NB4 (cell line): ENCODE data around the gene S100B.

ENCODE experiments used
- DNase-seq: peaks from one replicate; pipeline ENCODE4 v3.0.0; 2010; ENCODE audit warnings: low read depth
- H3K4me3 ChIP-seq: one replicate; pipeline ENCODE4 v1.5.1; 2011; ENCODE audit warnings: mild to moderate bottlenecking, low read depth, low read length, moderate library complexity
- MYC ChIP-seq: IDR thresholded peaks from 2 replicates; pipeline ENCODE4 v1.6.1; 2011; ENCODE audit warnings: low read depth, low read length
- POLR2A ChIP-seq: IDR thresholded peaks from 2 replicates; pipeline ENCODE4 v1.6.1; 2011; ENCODE audit warnings: mild to moderate bottlenecking; ENCODE audit not compliant: insufficient read length; ENCODE audit errors: extremely low read depth
- TF ChIP-seq, protein P1 (sequence below): IDR thresholded peaks from 2 replicates; pipeline ENCODE4 v1.6.1; 2011; ENCODE audit warnings: low read depth, low read length
- TF ChIP-seq, protein P2 (sequence below): IDR thresholded peaks from one replicate; pipeline ENCODE4 v1.5.1; 2012; ENCODE audit warnings: low read depth, low read length

Gene S100B

DNA sequence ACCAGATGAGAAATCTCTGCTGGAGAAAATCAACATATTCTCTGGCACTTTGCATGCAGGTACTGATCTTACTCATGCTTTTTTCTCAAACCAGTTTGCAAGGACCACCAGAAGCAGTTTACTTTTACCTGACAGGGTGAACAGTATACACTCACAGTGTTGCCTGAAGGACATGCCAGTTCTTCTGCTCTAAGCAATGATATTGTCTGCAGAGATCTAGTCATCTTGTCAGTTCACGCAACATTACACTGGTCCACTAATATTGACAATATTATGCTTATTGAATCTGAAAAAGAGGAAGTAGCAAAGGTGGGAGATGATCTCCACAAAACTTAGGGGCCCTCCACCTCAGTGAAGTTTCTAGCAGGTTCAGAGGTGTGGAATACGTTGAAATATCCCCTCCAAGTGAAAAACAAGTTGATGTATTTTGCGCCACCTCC is 3.8 kb upstream of the S100B start:
- DNase-seq = no peak
- H3K4me3 ChIP-seq = no peak overlapping the region
- TF ChIP-seq MYC = no peak
- TF ChIP-seq, protein P1, sequence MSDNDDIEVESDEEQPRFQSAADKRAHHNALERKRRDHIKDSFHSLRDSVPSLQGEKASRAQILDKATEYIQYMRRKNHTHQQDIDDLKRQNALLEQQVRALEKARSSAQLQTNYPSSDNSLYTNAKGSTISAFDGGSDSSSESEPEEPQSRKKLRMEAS = no peak
- no peak for TF ChIP-seq POLR2A
- TF ChIP-seq, protein P2, sequence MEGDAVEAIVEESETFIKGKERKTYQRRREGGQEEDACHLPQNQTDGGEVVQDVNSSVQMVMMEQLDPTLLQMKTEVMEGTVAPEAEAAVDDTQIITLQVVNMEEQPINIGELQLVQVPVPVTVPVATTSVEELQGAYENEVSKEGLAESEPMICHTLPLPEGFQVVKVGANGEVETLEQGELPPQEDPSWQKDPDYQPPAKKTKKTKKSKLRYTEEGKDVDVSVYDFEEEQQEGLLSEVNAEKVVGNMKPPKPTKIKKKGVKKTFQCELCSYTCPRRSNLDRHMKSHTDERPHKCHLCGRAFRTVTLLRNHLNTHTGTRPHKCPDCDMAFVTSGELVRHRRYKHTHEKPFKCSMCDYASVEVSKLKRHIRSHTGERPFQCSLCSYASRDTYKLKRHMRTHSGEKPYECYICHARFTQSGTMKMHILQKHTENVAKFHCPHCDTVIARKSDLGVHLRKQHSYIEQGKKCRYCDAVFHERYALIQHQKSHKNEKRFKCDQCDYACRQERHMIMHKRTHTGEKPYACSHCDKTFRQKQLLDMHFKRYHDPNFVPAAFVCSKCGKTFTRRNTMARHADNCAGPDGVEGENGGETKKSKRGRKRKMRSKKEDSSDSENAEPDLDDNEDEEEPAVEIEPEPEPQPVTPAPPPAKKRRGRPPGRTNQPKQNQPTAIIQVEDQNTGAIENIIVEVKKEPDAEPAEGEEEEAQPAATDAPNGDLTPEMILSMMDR = no peak

DNA sequence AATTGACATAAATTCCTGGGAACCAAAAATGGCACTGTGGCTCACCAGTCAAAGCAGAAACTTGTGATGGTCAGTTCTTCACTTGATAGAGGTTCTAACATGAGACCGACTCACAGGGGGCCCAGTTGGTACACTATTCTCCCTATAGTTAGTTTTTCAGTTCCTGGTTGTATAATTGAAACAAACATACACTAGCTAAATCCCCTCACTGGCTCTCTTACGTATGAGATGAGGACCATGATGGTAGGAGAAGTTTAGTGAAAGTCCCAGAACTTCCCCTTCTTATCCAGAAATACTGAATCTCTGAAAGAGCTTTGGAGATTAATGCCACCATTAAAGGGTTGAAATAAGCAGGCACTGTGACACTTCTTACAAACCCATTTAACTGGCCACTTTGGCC is 2.8 kb upstream of the S100B start:
- DNase-seq = no peak
- no peak overlapping the region for H3K4me3 ChIP-seq
- TF ChIP-seq MYC (no peak), POLR2A (no peak)
- TF ChIP-seq, protein P2 = no peak
- TF ChIP-seq, protein P1 = no peak

DNA sequence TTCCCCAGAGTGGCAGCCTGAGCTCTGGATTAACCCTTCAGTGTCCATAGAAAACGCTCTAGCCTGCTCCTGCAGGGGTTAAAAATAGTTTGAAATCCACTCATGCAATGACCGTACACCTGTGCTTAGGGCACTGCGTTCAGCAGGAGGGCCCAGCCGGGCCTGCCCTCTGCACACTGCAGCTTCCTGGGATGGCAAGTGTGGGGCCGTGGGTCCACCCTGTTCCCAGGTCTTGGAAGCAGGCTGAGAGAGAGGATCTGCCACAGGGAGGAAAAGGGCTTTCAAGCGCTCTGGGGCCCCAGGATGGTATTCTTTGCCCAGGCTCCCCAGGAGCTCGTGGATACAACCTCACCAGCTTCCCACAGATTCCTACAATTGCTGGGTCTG is 1.5 kb upstream of the S100B start:
- TF ChIP-seq, protein P2 = no peak
- TF ChIP-seq POLR2A (no peak), MYC (no peak)
- TF ChIP-seq, protein P1 = no peak
- H3K4me3 ChIP-seq = peak overlapping the region; percentile 0
- DNase-seq = no peak

DNA sequence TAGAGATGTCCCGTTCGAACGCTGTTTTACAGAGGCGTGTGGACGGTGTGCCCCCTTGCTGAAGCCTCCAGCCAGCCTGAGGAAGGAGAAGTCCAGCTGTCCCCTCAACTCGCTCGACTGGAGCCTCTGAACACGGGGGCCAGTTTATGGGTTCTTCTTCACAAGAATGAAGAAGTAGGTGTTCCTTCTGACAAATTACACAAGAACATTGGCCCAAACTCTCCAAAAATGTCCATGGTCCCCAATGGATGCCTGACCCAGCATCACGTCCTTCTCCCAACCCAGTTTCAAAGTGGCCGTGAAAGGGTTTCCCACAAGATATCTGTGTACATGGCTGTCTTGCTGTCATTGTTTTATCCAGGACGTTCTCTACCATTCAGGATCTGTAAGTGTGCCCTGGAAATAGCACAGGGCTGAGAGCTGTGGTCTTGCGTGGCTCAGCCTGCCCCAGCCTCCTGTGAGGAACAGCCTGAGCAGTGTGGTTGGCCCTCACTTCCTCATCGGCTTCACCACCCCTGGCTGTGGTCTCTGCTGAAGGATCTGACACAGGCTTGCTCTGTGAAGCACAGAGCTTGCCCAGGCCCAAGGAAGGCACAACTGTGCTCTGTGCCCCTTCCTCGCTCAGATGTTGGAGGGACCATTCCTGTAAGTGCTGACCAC is 1.0 kb upstream of the S100B start:
- TF ChIP-seq, protein P1 = peak; percentile 81
- TF ChIP-seq, protein P2 = no peak
- peak; percentile 82; the same call in 1 of the 2 replicates for TF ChIP-seq MYC
- DNase-seq = peak; percentile 97
- peak overlapping the region; percentile 32 for H3K4me3 ChIP-seq

DNA sequence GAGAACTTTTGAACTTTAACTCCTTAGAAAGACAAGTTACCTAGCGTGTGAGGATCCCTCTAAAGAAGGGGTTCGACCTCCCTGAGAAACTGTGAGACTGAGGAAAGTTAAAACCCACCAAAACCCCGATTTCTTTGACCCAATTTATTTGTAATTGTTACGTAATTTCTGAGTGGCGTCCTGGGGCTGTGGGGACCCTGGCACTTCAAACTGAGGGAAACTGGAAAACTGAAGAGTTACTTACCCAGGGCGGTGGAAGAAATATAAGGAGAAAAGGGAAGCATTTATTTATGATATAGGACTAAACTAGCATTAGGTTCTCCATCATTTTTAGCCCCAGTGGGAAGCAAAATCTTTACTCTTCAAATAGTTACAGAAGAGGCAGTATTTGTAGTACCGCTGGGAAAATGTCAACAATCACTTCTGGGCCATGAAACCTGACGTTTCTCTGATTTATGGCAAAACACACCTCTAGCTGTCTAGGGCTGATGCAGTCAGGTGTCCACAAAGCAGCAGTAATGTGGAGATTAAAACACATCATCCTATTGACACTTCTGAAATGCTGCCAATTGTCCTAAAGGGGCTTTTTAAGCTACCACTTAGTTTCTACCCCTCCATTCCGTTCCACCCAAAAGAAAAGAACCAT is 430 bp downstream of the S100B start:
- DNase-seq = no peak
- H3K4me3 ChIP-seq = peak overlapping the region; percentile 41
- TF ChIP-seq, protein P2 = no peak
- TF ChIP-seq POLR2A (no peak), MYC (no peak)
- TF ChIP-seq, protein P1 = no peak
